NOMO-1 treated with dmso at 0.1 percent for 144 hours (cell line): ENCODE measurements around the gene PLEKHA8.
"Not testable (repeated sequence)": the region's sequence is repeated elsewhere in the genome, so short reads cannot be mapped to it uniquely, and the experiment has no call there.

Experiments used
- DNase-seq: peaks from one replicate; lab custom pipeline; 2025; ENCODE audit not compliant: unreplicated experiment; lab: John Stamatoyannopoulos, UW

The PLEKHA8 gene

GRCh38 chr7:30062587-30062986, 34.4 kb downstream of the PLEKHA8 start:
- DNase-seq, result no peak

DNA sequence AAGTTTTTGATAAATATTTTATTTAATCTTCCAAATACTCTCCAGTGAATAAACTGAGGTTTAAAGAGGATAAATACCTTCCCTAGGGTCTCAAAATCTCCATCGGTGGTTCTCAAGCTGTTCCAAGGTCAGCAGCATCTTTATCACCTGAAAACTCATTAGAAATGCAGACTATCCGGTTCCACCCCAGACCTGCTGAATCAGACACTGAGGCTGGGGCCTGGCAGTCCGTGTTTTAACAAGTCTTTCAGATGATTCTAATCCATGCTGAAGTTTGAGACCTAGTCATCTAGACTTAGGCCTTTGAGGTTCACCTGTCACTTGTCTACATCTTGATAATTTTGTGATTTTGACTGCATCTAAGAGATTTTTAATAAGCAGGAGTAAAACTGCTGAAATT, 37.5 kb downstream of the PLEKHA8 start:
- DNase-seq, result no peak

GRCh38 chr7:30066687-30067086, 38.5 kb downstream of the PLEKHA8 start:
- DNase-seq, result no peak

DNA sequence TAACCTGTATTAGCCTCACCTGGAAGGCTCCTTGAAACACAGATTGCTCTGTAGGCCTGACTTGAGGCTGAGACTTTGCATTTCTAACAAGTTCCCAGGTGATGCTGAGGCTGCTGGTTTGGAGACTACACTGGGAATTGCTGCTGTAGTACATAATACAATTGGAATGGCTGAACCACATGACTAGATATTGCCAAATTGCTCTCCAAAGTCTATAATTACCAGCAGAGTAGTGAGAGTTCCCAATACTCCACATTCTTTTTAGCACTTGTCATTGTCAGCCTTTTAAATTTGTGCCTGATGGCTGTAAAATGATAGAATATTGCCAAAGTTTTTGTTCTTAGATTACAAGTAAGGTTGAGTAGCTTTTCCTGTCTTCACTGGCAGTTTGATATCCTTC, 39.9 kb downstream of the PLEKHA8 start:
- DNase-seq, result no peak

- no peak for DNase-seq
Observed at GRCh38 chr7:30069096-30069867, 41.1 kb downstream of the PLEKHA8 start.

DNA sequence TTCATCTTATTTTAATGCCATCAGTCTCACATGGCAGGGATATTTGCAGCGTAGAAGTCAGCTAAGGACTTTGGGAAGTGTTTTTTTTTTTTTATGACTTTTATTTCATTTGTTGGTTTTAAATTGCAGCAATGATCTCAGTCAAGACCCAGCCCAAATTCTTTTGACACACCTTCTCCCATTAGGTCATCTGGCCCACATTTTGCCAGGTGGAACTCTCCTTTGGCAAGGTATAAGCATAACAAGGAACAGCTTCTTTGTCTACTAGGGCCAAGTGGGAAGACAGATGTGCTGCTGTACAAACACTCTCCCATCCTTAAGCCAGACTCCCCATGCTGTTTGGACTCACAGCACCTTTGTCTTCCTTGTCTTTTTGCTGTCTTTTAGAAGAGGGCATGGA, 41.8 kb downstream of the PLEKHA8 start:
- no peak for DNase-seq

- DNase-seq, result no peak
Observed at GRCh38 chr7:30072735-30073134, 44.5 kb downstream of the PLEKHA8 start.

GRCh38 chr7:30074422-30075030, 46.3 kb downstream of the PLEKHA8 start:
- DNase-seq, result no peak

DNA sequence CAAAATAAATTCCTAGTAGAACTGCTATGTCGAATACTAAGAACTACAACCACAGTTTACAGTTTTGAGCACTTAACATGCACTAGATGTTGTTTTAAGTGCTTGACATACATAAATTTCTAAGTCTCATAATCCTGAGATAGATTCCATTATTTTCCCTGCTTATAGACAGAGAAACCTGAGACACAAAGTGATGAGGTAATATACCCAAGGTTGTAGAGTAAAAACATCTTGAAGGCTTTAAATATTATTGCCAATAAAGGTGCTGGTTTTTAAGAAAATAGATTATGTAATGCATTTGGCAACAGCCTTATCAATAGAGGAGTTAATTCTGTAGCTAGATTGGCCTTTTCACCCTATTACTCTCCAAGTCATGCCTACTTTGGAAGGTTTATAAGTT, 48.2 kb downstream of the PLEKHA8 start:
- no peak for DNase-seq

DNA sequence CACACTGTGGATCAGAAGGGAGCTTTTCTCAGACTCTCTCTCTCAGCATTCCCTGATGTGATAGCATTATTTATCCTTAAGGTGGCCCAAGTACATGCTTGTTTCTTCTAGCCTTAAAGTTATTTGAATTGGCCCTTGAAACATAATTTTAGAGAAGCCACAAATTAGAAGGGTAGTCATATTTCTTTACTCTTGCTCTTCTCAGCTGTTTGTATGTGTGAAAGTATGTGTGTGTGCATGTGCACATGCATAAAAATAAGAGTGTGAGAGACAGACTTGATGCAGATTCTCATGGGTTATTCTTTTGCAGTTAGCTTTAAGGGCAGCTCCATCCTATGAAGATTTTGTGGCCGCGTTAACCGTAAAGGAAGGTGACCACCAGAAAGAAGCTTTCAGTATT, 50.1 kb downstream of the PLEKHA8 start:
- DNase-seq, result no peak

- no peak for DNase-seq
Observed at GRCh38 chr7:30079880-30080279, 51.7 kb downstream of the PLEKHA8 start.

DNA sequence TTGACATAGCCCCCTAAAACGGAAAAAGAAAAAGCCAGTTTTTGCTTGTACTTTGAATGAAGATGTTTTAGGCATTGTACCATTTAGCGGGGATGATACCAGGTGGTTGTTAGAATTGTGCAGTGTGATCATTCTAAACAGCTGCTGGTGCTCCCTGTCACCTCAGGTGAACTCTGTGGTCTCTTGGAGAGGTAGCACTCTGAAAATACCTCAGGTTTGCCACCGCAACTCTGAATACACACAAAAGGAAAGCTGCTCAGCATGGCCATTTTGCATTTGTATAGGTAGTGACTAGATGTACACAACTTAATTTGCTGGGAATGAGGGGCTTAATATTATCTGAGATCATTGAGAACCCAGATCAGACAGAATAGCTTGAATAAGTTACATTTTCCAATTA, 52.6 kb downstream of the PLEKHA8 start:
- no peak for DNase-seq

GRCh38 chr7:30082686-30083085, 54.5 kb downstream of the PLEKHA8 start:
- no peak for DNase-seq

- DNase-seq, result no peak
Observed at GRCh38 chr7:30083334-30083733, 55.1 kb downstream of the PLEKHA8 start.

DNA sequence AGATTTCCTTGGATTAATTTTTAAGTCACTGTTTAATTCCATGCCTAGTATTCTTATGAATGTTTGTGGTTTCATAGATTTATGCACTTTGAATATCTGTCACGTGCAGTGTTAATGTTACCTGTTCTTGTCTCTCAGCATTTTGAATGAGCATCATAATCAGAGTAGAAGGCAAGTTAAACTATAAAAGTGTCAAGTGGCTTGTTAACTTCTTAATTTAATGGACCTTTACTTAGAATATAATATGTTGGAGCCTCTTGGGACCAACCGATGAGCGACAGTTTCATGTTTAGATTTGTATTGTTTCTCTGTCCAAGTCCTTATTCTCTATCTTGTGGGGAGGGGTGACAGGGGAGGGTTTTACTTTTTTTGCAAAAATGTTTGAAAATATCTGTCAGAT, 56.0 kb downstream of the PLEKHA8 start:
- DNase-seq, result no peak

DNA sequence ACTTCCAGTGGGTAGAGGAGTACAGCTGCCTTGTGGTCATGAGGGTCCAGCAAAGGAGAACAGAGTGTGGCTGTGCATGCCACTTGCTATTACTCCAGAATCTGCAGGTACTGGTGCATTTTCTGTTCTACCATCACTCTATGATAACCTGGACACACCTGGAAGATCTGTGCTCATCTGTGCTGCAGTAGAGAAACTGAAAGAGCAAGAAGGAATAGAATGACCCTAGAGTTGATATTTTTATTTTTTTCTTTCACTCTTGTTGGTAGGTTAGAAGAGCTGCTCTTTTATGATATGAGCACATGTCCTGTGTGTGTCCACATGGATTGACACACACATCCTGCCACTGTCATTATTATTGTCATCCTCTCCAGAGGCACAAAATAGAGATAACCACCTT, 58.3 kb downstream of the PLEKHA8 start:
- no peak for DNase-seq

- DNase-seq, result no peak
Observed at GRCh38 chr7:30087371-30087770, 59.2 kb downstream of the PLEKHA8 start.

- DNase-seq, result no peak
Observed at GRCh38 chr7:30088362-30088761, 60.1 kb downstream of the PLEKHA8 start.

DNA sequence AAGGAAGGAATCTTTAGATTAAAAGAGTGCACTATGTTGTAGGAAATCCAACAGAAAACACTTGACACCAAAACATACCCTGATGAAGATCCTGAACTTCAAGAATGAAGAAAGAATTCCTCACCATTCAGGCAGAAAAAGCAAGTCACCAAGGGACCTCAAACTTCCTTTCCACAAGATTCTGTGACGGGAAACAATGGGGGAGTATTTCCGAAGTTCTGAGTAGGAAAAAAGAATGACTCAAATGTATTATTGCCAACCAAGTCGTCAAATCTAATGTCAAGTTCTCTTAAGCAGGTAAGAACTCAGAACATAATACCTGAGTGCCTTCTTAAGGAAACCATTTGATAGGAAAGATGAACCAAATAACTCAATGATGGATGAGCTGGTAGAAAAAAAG, 61.9 kb downstream of the PLEKHA8 start:
- DNase-seq, result no peak

DNA sequence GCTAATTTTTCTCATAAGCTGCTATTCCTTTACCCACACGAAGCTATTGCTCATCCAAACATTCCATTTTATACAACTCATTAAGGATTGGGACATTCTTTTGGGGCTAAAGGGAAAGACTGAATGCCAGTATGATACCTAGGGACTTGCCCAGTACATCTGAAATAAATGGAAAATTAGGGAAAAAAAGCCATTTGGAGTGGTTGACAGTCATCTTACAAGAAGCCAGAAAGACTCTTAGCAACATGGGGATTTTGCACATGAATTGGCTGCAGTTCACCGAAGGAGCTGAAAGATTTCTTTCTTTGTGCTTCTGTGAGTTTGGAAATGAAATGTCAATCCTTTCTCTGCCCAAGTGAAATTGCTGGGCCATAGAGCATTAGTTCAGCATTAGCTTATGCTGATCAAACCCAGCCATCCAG, 63.3 kb downstream of the PLEKHA8 start:
- DNase-seq, result no peak

DNA sequence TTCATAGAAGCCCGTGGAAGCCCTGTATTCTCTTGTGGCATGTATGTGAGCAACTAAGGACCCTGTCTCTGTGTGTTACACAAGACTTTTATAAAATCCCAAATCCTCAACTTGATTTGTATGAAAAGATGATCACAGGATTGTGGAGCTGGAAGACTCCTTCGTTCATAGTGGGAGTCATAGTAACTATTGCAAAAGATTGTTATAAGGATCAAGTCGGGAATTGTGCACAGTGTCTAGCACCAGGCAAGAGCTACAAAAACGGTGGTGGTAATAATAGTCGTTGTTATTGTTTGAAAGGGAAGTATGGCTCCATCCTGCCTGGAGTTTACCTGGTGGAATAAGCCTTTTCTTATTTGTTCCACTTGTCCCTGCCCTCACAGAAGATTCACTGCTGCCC, 63.8 kb downstream of the PLEKHA8 start:
- DNase-seq, result no peak

DNA sequence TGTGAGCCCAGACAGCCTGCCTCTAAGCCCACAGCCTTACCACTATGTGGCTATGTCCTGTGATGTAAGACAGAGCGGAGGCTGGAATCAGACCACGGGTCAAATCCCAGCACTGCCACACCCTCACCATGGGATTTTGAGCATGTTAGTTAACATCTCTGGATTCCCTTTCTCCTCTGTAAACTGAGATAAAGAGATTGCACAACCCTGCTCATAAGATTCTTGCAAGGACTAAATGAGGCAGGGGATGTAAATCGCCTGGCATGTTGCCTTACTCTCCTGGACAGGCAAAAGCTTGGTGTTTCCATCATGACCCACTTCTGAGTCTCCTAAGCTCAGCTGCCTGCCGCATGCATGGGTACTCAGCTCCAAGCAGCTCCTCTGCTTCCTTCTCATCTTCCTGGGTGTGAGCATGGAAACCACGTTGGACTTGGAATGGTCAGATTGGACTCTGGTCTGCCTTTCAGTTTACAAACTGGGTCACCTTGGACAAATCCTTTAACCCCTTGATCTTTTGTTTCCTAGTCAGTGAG, 65.3 kb downstream of the PLEKHA8 start:
- DNase-seq, result no peak

DNA sequence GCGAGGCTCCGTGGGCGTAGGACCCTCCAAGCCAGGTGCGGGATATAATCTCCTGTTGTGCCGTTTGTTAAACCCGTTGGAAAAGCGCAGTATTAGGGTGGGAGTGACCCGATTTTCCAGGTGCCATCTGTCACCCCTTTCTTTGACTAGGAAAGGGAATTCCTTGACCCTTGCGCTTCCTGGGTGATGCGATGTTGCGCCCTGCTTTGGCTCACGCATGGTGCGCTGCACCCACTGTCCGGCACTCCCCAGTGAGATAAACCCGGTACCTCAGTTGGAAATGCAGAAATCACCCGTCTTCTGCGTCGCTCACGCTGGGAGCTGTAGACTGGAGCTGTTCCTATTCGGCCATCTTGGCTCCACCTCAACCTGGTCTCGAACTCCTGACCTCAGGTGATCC, 70.4 kb downstream of the PLEKHA8 start:
- DNase-seq, result not testable (repeated sequence)
